HL-60 (cell line): ENCODE measurements around the gene CCM2.

Source experiments
- DNase-seq, 2 experiments: peaks; one replicate each; pipeline ENCODE4 v3.0.0-alpha.2; 2010 to 2020; ENCODE audit warnings: low read depth in 1 of 2, low spot score in 1 of 2
- H3K27ac ChIP-seq: fragments of 250-450 bp; sonication (Bioruptor Pico); replicated peaks from 2 replicates; pipeline ENCODE4 v1.5.1; 2020; ENCODE audit warnings: mild to moderate bottlenecking, moderate library complexity
- H3K27me3 ChIP-seq: fragments of 250-450 bp; sonication (Bioruptor Pico); 2 replicates; pipeline ENCODE4 v1.5.1; 2021; ENCODE audit warnings: mild to moderate bottlenecking, moderate library complexity; ENCODE audit not compliant: insufficient read depth, poor library complexity, severe bottlenecking
- H3K4me3 ChIP-seq: replicated peaks from 2 replicates; pipeline ENCODE4 v1.5.1; 2011; ENCODE audit warnings: mild to moderate bottlenecking, control low read depth, low read length; ENCODE audit not compliant: insufficient read depth
- GABPA ChIP-seq: IDR thresholded peaks from 2 replicates; pipeline ENCODE4 v1.6.1; 2012; ENCODE audit warnings: low read depth
- POLR2AphosphoS5 ChIP-seq: IDR thresholded peaks from 2 replicates; pipeline ENCODE4 v1.6.1; 2012; ENCODE audit warnings: low read depth
- SPI1 ChIP-seq: IDR thresholded peaks from 2 replicates; pipeline ENCODE4 v1.6.1; 2012; ENCODE audit warnings: low read depth, mild to moderate bottlenecking, borderline replicate concordance
- TF ChIP-seq, protein P1 (sequence below): IDR thresholded peaks from 2 replicates; pipeline ENCODE4 v1.6.1; 2012; ENCODE audit warnings: low read depth; ENCODE audit not compliant: insufficient replicate concordance
- TF ChIP-seq, protein P2 (sequence below): IDR thresholded peaks from one replicate; pipeline ENCODE4 v1.5.1; 2011; ENCODE audit warnings: low read length, control low read depth, inconsistent platforms; ENCODE audit not compliant: insufficient read depth

CCM2 gene

GRCh38 chr7:45102785-45103712, 103.0 kb downstream of the CCM2 start:
- H3K27me3 ChIP-seq = no peaks in the 10 kb centered on the region

DNA sequence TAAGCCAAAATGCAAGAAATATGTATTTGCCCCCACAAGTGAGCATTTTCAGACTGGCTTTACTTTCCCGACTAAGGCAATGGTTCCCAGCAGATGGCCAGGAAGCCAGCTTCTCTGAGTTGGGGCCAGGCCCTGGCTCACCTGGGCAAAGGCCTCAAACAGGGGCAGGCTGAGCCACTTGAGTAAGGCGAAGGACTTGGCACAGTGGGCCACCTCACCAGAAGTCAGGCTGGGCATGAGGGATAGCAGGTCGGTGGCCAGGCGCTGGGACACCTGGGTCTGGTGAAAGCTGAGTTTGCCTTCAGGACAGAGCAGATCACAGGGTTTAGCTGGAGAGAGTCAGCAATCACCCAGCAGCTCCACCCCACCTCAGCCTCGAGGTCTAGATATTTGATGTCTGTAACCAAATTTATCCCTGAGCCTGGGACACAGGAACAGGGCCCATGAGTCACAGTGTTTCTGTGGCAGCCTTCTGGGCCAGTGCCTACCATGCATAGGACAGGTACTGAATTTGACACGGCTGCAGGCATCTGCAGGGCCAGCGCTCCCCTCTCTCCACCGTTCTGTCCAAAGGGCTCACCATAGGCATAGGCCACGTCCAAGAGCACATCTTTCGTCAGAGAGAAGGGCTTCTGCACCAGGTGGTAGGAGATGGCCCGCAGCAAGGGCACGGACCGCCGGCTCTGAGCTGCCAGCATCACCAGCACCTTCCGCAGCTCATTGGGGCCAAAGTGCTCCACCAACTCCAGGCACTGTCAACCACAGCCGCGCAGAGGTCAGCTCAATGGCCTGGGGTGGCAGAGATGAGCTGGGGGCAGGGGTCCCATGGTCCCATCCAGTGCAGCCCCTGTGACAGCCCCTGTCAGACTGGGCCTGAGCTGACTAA, 104.2 kb downstream of the CCM2 start:
- H3K4me3 ChIP-seq = no peak overlapping the region
- no peak for DNase-seq
- no peaks in the 10 kb centered on the region for H3K27me3 ChIP-seq
- TF ChIP-seq, protein P1, sequence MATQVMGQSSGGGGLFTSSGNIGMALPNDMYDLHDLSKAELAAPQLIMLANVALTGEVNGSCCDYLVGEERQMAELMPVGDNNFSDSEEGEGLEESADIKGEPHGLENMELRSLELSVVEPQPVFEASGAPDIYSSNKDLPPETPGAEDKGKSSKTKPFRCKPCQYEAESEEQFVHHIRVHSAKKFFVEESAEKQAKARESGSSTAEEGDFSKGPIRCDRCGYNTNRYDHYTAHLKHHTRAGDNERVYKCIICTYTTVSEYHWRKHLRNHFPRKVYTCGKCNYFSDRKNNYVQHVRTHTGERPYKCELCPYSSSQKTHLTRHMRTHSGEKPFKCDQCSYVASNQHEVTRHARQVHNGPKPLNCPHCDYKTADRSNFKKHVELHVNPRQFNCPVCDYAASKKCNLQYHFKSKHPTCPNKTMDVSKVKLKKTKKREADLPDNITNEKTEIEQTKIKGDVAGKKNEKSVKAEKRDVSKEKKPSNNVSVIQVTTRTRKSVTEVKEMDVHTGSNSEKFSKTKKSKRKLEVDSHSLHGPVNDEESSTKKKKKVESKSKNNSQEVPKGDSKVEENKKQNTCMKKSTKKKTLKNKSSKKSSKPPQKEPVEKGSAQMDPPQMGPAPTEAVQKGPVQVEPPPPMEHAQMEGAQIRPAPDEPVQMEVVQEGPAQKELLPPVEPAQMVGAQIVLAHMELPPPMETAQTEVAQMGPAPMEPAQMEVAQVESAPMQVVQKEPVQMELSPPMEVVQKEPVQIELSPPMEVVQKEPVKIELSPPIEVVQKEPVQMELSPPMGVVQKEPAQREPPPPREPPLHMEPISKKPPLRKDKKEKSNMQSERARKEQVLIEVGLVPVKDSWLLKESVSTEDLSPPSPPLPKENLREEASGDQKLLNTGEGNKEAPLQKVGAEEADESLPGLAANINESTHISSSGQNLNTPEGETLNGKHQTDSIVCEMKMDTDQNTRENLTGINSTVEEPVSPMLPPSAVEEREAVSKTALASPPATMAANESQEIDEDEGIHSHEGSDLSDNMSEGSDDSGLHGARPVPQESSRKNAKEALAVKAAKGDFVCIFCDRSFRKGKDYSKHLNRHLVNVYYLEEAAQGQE = no peak
- no peak for TF ChIP-seq SPI1
- no peak for TF ChIP-seq GABPA
- H3K27ac ChIP-seq = no peak overlapping the region

More at GRCh38 chr7:45102785-45103712, 103.0 kb downstream of the CCM2 start:
- no peak for TF ChIP-seq GABPA
- TF ChIP-seq POLR2AphosphoS5 = no peak
- TF ChIP-seq, protein P2, sequence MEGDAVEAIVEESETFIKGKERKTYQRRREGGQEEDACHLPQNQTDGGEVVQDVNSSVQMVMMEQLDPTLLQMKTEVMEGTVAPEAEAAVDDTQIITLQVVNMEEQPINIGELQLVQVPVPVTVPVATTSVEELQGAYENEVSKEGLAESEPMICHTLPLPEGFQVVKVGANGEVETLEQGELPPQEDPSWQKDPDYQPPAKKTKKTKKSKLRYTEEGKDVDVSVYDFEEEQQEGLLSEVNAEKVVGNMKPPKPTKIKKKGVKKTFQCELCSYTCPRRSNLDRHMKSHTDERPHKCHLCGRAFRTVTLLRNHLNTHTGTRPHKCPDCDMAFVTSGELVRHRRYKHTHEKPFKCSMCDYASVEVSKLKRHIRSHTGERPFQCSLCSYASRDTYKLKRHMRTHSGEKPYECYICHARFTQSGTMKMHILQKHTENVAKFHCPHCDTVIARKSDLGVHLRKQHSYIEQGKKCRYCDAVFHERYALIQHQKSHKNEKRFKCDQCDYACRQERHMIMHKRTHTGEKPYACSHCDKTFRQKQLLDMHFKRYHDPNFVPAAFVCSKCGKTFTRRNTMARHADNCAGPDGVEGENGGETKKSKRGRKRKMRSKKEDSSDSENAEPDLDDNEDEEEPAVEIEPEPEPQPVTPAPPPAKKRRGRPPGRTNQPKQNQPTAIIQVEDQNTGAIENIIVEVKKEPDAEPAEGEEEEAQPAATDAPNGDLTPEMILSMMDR = no peak
- TF ChIP-seq, protein P1 = no peak
- TF ChIP-seq SPI1 = no peak
- DNase-seq = no peak
- H3K4me3 ChIP-seq = no peak overlapping the region
- H3K27ac ChIP-seq = no peak overlapping the region

DNA sequence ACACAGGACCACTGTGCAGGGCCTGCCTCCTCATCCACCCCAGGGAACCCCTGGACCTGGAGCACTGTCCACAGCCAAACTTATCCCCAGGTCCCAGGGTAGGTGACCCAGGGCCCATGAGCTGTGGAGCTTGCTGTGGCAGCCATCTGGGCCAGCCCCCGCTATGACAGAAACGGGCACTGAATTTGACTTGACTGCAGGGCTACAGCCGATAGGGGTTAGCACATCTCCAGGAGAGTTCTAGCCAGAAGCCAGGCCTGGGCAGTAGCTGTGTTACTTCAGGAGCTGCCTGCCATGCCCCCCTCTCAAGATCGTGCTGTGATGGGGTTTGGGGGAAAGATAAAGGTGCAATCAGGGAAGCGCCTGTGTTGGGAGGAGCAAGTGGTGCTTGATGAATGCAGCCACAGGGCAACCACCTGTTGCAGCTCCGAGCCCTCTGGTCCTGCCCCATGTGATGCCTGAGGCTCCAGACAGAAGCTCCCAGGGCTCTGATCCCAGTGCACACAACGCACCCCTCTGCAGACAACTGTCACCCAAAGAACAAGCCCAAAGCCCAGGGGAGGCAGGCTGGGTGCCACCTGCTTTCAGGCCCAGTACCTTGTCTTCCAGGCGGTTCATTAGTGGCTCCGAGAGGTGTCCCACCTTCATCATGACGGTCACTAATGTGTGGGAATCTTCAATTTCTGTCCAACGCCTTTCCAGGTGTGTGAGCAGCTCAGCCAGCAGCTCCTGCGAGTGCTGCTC, 105.0 kb downstream of the CCM2 start:
- no peak overlapping the region for H3K27ac ChIP-seq
- TF ChIP-seq GABPA (no peak), SPI1 (no peak), POLR2AphosphoS5 (no peak)
- TF ChIP-seq, protein P1 = no peak
- TF ChIP-seq, protein P2 = no peak
- H3K27me3 ChIP-seq = no peaks in the 10 kb centered on the region
- H3K4me3 ChIP-seq = no peak overlapping the region
- DNase-seq = no peak
